GM21528 (cell line): ENCODE results near the gene RALA.
"Not testable (repeated sequence)": the region's sequence is repeated elsewhere in the genome, so short reads cannot be mapped to it uniquely, and the experiment has no call there.

ENCODE experiments used
- ATAC-seq: cut with Tn5 transposase; IDR thresholded peaks from one replicate; pipeline ENCODE4 v1.9.1; 2021; ENCODE audit warnings: mild to moderate bottlenecking, moderate library complexity; ENCODE audit not compliant: unreplicated experiment, low FRiP score

RALA gene

GRCh38 chr7:39679874-39680273, 56.5 kb downstream of the RALA start:
- ATAC-seq = not testable (repeated sequence)

GRCh38 chr7:39681887-39682441, 58.6 kb downstream of the RALA start:
- ATAC-seq = no peak

- ATAC-seq = no peak
Measured at GRCh38 chr7:39683216-39683845, 60.0 kb downstream of the RALA start.

GRCh38 chr7:39686261-39686924, 63.0 kb downstream of the RALA start:
- ATAC-seq = peak; percentile 75

- ATAC-seq = no peak
Measured at GRCh38 chr7:39688611-39689480, 65.5 kb downstream of the RALA start.

- no peak for ATAC-seq
Measured at GRCh38 chr7:39691821-39692220, 68.4 kb downstream of the RALA start.

- not testable (repeated sequence) for ATAC-seq
Measured at GRCh38 chr7:39693086-39693485, 69.7 kb downstream of the RALA start.

GRCh38 chr7:39693812-39694211, 70.4 kb downstream of the RALA start:
- no peak for ATAC-seq

- ATAC-seq = no peak
Measured at GRCh38 chr7:39695852-39696586, 72.6 kb downstream of the RALA start.

GRCh38 chr7:39696631-39697030, 73.3 kb downstream of the RALA start:
- no peak for ATAC-seq

GRCh38 chr7:39697483-39697882, 74.1 kb downstream of the RALA start:
- ATAC-seq = no peak

GRCh38 chr7:39700165-39700564, 76.8 kb downstream of the RALA start:
- no peak for ATAC-seq

GRCh38 chr7:39700932-39701331, 77.6 kb downstream of the RALA start:
- ATAC-seq = no peak

GRCh38 chr7:39702133-39702532, 78.8 kb downstream of the RALA start:
- no peak for ATAC-seq

GRCh38 chr7:39703144-39703543, 79.8 kb downstream of the RALA start:
- ATAC-seq = no peak

GRCh38 chr7:39709029-39709428, 85.7 kb downstream of the RALA start:
- no peak for ATAC-seq

GRCh38 chr7:39709768-39710311, 86.5 kb downstream of the RALA start:
- ATAC-seq = peak; percentile 55

- ATAC-seq = no peak
Measured at GRCh38 chr7:39712751-39713150, 89.4 kb downstream of the RALA start.

GRCh38 chr7:39714447-39715091, 91.2 kb downstream of the RALA start:
- ATAC-seq = no peak

- ATAC-seq = no peak
Measured at GRCh38 chr7:39720586-39720985, 97.2 kb downstream of the RALA start.
